Measurements from ENCODE around the gene TENM3.

DNA sequence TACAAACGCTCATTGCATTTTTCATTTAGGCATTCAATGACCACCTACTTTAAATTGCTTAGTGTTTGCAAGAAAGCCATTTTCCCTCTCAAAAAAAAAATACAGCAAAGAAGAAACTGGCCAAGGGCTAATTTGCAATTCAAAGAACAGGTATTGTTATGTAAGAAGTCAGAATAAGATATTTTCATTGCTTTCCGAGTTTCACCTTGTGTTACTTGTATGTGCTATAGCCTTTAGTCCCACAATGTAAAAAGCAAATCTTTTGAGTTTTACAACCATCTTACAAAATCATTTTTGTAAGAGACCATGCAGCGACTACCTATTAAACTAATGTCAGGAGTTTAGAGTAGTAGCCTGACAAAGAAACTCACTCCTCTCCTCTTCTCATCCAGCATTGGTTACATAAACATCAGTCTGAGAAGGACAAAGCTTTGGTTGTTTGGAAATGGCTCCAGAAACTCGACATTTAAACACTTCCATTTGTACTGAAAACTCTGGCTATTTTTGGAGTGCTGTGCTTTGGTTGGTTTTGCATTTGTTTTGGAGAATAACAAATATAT lies 15.3 kb downstream of the TENM3 start:
- TF ChIP-seq CTCF (IDR thresholded peaks at IDR 0.05; ENCODE audit: low read depth, low read length) (no peak), EZH2phosphoT487 (IDR thresholded peaks at IDR 0.05; ENCODE audit: low read depth) (no peak)
